SK-MEL-5 (cell line): ENCODE measurements around the gene PPIH. TPM values are rescaled to one million over a fixed set of nuclear protein-coding genes. Genes with fewer than 3 reads are reported as not detected.
"Not testable (repeated sequence)": the region's sequence is repeated elsewhere in the genome, so short reads cannot be mapped to it uniquely, and the experiment has no call there.

Experiments used
- DNase-seq: peaks from one replicate; pipeline ENCODE4 v3.0.0-alpha.2; 2016; ENCODE audit warnings: low read depth, low spot score
- in situ Hi-C: cut with HindIII; loops from 2 replicates; pipeline ENCODE4 v1.10.0; 2016; ENCODE audit warnings: low sequenced_read_pairs, high pct_unique_total_duplicates, low pct_unique_long_range_greater_than_20kb
- total RNA-seq: library from RNA; depleted of rRNA; stranded (reverse); fragments of >200 nt; shearing (Covaris generic); gene quantifications from 2 replicates; pipeline ENCODE4 v1.2.3, GENCODE V29; 2014

Gene PPIH
- total RNA-seq, 1 experiment from 2014 or later, result 25.8 TPM

- in situ Hi-C loops, result no loop called here
- DNase-seq, result no peak
These were observed 21.8 kb downstream of the PPIH start for GRCh38 chr1:42680055-42680454.

DNA sequence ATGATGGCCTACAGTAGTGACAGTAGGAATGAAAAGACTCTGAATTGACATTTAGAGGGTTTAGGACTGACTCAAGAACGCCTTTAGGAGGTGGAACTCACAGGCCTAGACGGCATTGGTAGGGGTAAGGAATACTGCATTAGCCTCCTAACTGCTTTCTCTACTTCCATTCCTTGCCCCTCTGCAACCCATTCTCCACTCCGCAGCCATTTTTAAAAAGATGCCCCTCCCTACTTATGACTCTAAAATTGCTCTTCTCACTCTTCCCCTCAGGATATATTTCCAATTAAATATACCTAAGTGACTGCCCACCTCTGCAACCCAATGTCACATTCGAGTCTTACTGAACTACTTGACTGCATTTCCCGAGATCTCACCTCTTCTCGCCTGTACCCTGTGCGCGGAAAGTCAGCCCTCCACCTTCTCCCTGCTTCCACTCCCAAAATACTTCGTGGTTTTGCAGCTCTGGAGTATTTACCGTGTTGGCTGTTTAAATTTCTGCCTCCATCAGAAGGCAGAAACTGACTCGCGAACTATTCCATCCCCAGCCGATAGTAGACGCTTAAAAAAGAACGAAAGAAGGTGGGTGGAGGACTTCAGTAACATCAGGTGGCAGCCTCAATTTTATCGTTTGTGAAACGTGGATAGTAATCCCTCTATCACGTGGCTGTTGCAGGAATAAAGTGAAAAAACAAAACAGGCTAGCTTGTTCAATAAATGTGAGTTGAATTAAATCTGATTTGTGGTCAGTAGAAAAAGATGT lies 22.9 kb downstream of the PPIH start:
- peak; percentile 7 for DNase-seq
- in situ Hi-C loops, result no loop called here

DNA sequence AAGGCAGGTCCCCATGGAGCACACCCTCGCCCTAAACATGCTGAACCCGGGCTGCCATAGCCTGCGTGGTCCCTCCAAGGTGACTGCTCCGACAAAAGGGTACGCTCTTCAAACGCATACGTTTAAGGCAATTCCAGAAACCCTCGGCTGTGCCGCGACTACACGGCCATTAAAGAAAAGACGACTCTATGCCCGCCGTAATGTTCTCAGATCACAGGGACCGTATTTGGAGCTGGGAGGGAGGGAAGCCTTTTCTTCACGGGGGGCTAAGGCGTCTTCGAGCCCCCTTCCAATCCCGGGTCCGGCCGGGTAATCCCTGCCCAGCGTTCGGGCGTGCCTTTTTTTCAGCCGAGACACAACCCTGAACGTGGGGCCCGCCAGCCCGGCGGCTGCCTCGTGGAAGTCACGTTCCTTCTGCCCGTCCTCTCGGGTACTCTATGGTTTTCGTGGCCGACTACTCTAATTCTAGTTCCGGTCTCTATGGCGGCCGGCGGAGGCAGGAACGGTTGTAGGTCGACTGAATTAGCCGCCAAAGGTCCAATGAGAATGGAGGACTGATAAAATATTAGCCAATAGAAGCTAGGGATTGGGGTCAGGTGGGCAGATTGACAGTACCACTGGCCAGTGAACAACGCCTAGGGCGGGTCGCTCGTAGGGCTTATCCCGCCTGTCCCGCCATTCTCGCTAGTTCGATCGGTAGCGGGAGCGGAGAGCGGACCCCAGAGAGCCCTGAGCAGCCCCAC lies 23.7 kb downstream of the PPIH start, which contains the start of gene YBX1:
Gene YBX1 (plus strand): TSS at position 678 of the 743 bp plus-strand sequence. CDS start 148 bp downstream, outside the sequence.
- in situ Hi-C loops, result no loop called here
- DNase-seq, result peak; percentile 98

DNA sequence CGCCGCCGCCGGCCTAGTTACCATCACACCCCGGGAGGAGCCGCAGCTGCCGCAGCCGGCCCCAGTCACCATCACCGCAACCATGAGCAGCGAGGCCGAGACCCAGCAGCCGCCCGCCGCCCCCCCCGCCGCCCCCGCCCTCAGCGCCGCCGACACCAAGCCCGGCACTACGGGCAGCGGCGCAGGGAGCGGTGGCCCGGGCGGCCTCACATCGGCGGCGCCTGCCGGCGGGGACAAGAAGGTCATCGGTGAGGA lies 24.2 kb downstream of the PPIH start:
- in situ Hi-C loops, DNase-seq: not testable (repeated sequence)

- DNase-seq, result peak; percentile 67
- in situ Hi-C loops, result no loop called here
These were observed 24.7 kb downstream of the PPIH start for GRCh38 chr1:42682739-42683531.

DNA sequence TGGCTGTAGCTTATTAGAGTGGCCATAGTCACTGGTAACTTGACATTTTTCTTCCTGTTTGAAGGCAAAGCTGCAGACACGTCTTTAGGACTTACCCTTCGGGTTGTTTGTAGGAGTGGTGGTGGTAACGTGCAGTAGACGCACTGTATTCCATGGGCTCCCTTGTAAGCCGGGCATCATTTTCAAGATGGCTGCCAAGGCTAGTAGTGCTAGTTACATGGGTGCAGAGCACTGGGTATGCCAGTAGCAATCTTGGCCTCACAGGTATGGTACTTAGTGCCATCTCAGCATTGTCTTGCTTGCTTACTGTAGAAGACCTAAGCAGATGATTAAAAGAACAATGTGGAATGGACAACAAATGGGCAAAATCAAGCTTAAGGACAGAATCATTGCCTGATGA lies 25.9 kb downstream of the PPIH start:
- DNase-seq, result peak; percentile 52
- in situ Hi-C loops, result no loop called here

GRCh38 chr1:42686418-42686817 lies 28.2 kb downstream of the PPIH start:
- in situ Hi-C loops, result no loop called here
- no peak for DNase-seq

GRCh38 chr1:42689912-42690311 lies 31.7 kb downstream of the PPIH start:
- no peak for DNase-seq
- in situ Hi-C loops, result no loop called here

GRCh38 chr1:42690477-42691156 lies 32.4 kb downstream of the PPIH start:
- in situ Hi-C loops, result no loop called here
- DNase-seq, result no peak

DNA sequence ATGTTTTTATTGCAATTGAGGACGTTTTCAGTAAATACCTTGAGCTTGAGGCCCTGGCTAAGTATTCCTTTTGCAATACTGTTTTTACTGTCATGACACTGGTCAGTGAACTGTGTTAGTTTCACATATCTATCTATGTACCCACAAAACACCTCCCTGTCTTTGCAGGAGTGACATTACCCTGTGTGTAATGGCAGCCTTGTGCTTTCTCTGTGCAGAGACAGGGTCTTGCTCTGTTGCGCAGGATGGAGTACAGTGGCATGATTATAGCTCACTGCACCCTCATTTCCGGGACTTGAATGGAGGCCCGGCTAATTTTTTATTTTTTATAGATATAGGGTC lies 32.9 kb downstream of the PPIH start:
- in situ Hi-C loops, result no loop called here
- no peak for DNase-seq

- no peak for DNase-seq
- in situ Hi-C loops, result no loop called here
These were observed 34.2 kb downstream of the PPIH start for GRCh38 chr1:42692461-42692860.

DNA sequence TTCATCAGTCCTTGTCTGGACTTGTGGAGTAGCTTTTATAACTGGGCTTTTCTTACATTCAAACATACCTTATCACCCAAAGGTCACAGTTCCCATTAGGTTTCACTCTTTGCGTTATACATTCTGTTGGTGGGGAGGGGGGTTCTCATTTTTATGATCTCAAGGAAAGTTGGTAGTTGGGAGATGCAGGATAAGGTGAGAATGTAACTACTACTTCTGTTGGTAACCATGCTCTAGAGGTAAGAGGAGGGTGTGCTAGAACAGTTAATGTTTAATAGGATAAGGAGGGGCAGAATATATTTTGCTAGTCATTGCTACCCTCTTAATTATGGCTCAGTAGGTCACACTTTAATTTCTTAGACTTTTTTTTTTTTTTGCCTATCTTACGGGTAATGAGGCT lies 34.7 kb downstream of the PPIH start:
- no peak for DNase-seq
- in situ Hi-C loops, result no loop called here

DNA sequence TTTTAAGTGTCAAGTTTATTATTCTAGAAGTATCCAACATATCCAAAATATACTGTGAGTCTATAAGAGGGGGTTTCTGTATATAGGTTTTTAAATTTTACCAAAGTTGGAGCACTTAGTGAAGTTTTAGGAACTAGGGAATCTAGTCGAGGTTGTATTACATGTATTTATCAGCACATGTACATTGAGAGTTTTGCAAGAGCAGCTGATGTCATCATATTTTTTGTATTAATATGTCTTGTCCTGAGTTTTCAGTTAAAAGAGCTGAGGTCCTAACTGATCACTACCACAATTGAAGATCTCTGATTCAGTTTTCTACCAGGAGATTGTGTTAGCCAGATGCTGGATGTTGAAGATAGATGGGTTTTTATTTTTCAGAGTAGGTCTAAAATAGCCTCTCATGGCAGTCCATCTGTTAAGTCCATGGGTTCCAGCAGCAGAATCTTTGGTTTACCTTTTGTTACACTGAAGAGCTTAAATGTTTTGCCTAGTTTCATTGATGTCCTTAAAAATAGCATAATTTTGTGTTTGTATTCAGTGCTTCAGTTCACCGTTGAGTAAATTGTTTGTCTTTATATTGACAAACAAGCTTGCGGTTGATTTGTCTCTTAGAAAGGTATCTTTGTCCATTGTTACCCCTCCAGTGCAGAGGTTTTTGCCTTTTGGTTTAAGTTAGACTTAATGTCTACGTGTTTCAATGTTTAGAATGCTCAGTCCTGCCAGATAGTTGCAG lies 40.0 kb downstream of the PPIH start:
- DNase-seq, result no peak
- in situ Hi-C loops, result no loop called here

DNA sequence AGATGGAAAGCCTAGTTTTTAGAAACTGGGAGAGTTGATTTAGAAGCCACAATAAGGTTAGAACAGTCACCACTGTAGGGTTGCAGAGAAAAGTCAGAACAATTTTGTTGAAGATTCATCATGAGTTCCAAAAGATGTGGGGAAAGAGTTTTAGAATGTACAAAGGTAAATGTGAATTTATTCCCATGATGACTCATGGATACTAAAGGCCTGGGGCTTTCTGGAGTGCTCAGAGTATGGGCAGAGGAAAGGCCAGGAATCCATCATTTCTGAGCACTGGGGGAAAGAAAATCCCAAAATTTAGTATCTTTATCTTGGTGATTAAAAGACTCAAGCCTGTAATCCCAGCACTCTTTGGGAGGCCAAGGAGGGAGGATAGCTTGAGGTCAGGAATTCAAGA lies 41.8 kb downstream of the PPIH start:
- in situ Hi-C loops, result no loop called here
- DNase-seq, result no peak

GRCh38 chr1:42703888-42704464 lies 45.8 kb downstream of the PPIH start:
- in situ Hi-C loops, result no loop called here
- DNase-seq, result no peak

GRCh38 chr1:42712808-42713207 lies 54.6 kb downstream of the PPIH start:
- DNase-seq, in situ Hi-C loops: not testable (repeated sequence)

DNA sequence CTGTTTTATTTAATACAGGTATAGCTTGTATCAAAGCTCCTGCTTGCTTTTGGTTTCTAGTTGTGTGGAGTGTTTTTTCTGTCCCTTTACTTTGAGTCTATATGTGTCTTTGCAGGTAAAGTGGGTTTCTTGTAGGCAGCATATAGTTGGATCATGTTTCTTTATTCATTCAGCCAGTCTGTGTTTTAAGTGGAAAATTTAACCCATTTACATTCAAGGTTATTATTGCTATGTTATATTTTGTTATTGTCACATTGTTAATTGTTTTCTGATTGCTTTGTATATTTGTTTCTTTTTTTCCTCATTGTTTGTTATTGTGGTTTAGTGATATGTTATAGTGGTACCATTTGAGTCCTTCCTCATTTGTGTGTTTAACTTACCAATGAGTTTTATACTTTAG lies 55.1 kb downstream of the PPIH start:
- in situ Hi-C loops, result no loop called here
- DNase-seq, result no peak
